Measurements from ENCODE around the gene HACL1. TPM values are rescaled to one million over a fixed set of nuclear protein-coding genes. Genes with fewer than 3 reads are reported as not detected.

The HACL1 gene
- total and polyA plus RNA-seq, 2 donors (not counting 3 experiments of a cell fraction or from before 2014, with no cell fraction given), result 16.5 to 27.4 TPM

DNA sequence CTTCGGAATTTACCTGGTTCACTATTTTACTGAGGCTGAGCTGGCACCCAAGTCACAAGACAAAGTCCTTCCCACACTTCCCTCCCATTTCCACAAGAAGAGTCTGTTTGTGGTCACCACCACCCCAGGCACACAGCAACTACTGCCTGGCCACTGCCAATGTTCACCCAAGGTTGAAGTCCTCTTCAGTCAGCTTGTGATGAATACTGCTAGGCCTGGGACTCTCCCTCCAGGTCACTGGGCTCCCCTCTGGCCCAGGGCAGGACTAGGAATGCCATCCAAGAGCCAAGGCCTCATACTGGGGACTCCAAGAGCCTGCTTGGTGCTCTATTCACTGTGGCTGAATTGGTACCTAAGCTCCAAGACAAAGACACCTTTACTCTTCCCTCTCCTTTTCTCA is 49.5 kb downstream of the HACL1 start:
- no peak overlapping the region for H3K9ac ChIP-seq (replicated peaks; ENCODE audit: extremely low read depth, insufficient read depth, low read length)
- ChIA-PET CTCF (no interaction called here), POLR2A (no interaction called here)
- H3K9me1 ChIP-seq (replicated peaks; ENCODE audit: control insufficient read depth, extremely low read depth, insufficient read depth, low read length), result no peaks in the 10 kb centered on the region
- peaks cover 0 to 1% of the 10 kb centered on the region in 2 experiments for H3K36me3 ChIP-seq (ENCODE audit: control insufficient read depth in 2 of 2, extremely low read depth in 1 of 2, insufficient read depth in 2 of 2, low read length in 2 of 2)
- no peak overlapping the region for H2AFZ ChIP-seq (ENCODE audit: low read depth, low read length)
- TF ChIP-seq POLR2A (IDR thresholded peaks at IDR 0.05; ENCODE audit: low read depth, low read length) (no peak), POLR2AphosphoS5 (IDR thresholded peaks at IDR 0.05; ENCODE audit: insufficient read depth, low read depth, low read length) (no peak), EZH2 (IDR thresholded peaks at IDR 0.05; ENCODE audit: borderline replicate concordance, low read depth, low read length, severe bottlenecking) (no peak), GATA2 (IDR thresholded peaks at IDR 0.05; ENCODE audit: insufficient read depth, insufficient read length, low read depth, low read length) (no peak), FOS (IDR thresholded peaks at IDR 0.05; ENCODE audit: borderline replicate concordance, insufficient read depth, low read length) (no peak), JUN (IDR thresholded peaks at IDR 0.05; ENCODE audit: borderline replicate concordance, insufficient read depth, insufficient read length, low read depth) (no peak), MYC (IDR thresholded peaks at IDR 0.05; ENCODE audit: low read depth, low read length) (no peak)
- TF ChIP-seq, protein P1, sequence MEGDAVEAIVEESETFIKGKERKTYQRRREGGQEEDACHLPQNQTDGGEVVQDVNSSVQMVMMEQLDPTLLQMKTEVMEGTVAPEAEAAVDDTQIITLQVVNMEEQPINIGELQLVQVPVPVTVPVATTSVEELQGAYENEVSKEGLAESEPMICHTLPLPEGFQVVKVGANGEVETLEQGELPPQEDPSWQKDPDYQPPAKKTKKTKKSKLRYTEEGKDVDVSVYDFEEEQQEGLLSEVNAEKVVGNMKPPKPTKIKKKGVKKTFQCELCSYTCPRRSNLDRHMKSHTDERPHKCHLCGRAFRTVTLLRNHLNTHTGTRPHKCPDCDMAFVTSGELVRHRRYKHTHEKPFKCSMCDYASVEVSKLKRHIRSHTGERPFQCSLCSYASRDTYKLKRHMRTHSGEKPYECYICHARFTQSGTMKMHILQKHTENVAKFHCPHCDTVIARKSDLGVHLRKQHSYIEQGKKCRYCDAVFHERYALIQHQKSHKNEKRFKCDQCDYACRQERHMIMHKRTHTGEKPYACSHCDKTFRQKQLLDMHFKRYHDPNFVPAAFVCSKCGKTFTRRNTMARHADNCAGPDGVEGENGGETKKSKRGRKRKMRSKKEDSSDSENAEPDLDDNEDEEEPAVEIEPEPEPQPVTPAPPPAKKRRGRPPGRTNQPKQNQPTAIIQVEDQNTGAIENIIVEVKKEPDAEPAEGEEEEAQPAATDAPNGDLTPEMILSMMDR (IDR thresholded peaks at IDR 0.05; ENCODE audit: extremely low read depth in 1 of 2, insufficient read depth in 1 of 2, low read depth in 1 of 2, low read length in 2 of 2), result no peak
- TF ChIP-seq, protein P2, sequence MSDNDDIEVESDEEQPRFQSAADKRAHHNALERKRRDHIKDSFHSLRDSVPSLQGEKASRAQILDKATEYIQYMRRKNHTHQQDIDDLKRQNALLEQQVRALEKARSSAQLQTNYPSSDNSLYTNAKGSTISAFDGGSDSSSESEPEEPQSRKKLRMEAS (IDR thresholded peaks at IDR 0.05; ENCODE audit: insufficient read depth, insufficient read length), result no peak
- no TSS peak for BruUV-seq (replicated peaks)
- H3K79me2 ChIP-seq (ENCODE audit: control insufficient read depth, insufficient read depth, low read length), result no peaks in the 10 kb centered on the region
- no peak overlapping the region for H3K4me3 ChIP-seq (replicated peaks in 1 of 3; ENCODE audit: insufficient read depth in 1 of 3, low read depth in 1 of 3, low read length in 3 of 3)
- H3K4me1 ChIP-seq (ENCODE audit: control insufficient read depth, extremely low read depth, insufficient read depth, low read length), result no peaks in the 10 kb centered on the region
- FAIRE-seq (no peak), DNase-seq (ENCODE audit: low read depth, low spot score) (no peak)
- no peaks in the 10 kb centered on the region for H3K27me3 ChIP-seq (ENCODE audit: control insufficient read depth in 2 of 2, insufficient read depth in 2 of 2, low read length in 2 of 2)
- no peak overlapping the region for H3K27ac ChIP-seq (ENCODE audit: insufficient read depth, low read depth, low read length)
- H3K4me2 ChIP-seq (ENCODE audit: insufficient read depth, low read length), result no peak overlapping the region
- intact Hi-C loops (cut with micrococcal nuclease) (no loop called here), dilution Hi-C loops (cut with MboI; ENCODE audit: extremely low pct_ligation_motif_present, low sequenced_read_pairs) (no loop called here)
- H3K9me3 ChIP-seq (replicated peaks; ENCODE audit: control insufficient read depth, insufficient read depth, low read length), result no peaks in the 10 kb centered on the region
- no peaks in the 10 kb centered on the region for H4K20me1 ChIP-seq (replicated peaks; ENCODE audit: control insufficient read depth, extremely low read depth, insufficient read depth, low read length)
